Epidermal melanocyte (primary cell): ENCODE results near the gene ADGRB3.
"Not testable (repeated sequence)": the region's sequence is repeated elsewhere in the genome, so short reads cannot be mapped to it uniquely, and the experiment has no call there.

Experiments used
- DNase-seq: peaks from one replicate; pipeline ENCODE4 v3.0.0; 2011; ENCODE audit warnings: low spot score; ENCODE audit not compliant: insufficient read length

ADGRB3 gene

GRCh38 chr6:68779366-68779765 lies 144.3 kb downstream of the ADGRB3 start:
- no peak for DNase-seq

GRCh38 chr6:68790128-68790527 lies 155.0 kb downstream of the ADGRB3 start:
- DNase-seq = not testable (repeated sequence)

- not testable (repeated sequence) for DNase-seq
These were observed 179.9 kb downstream of the ADGRB3 start for GRCh38 chr6:68814976-68815375.

- DNase-seq = no peak
These were observed 191.4 kb downstream of the ADGRB3 start for GRCh38 chr6:68826501-68826900.

- no peak for DNase-seq
These were observed 199.5 kb downstream of the ADGRB3 start for GRCh38 chr6:68834551-68834950.

- no peak for DNase-seq
These were observed 203.5 kb downstream of the ADGRB3 start for GRCh38 chr6:68838571-68838970.

GRCh38 chr6:68852791-68853190 lies 217.7 kb downstream of the ADGRB3 start:
- DNase-seq = no peak

- no peak for DNase-seq
These were observed 224.2 kb downstream of the ADGRB3 start for GRCh38 chr6:68859233-68859632.

GRCh38 chr6:68868646-68869045 lies 233.6 kb downstream of the ADGRB3 start:
- DNase-seq = no peak

- no peak for DNase-seq
These were observed 238.2 kb downstream of the ADGRB3 start for GRCh38 chr6:68873236-68873635.

GRCh38 chr6:68874747-68875146 lies 239.7 kb downstream of the ADGRB3 start:
- DNase-seq = no peak

- no peak for DNase-seq
These were observed 240.3 kb downstream of the ADGRB3 start for GRCh38 chr6:68875403-68875802.

GRCh38 chr6:68876792-68877493 lies 241.9 kb downstream of the ADGRB3 start:
- no peak for DNase-seq

- no peak for DNase-seq
These were observed 245.2 kb downstream of the ADGRB3 start for GRCh38 chr6:68880050-68880813.

- DNase-seq = not testable (repeated sequence)
These were observed 248.2 kb downstream of the ADGRB3 start for GRCh38 chr6:68883325-68883724.

- no peak for DNase-seq
These were observed 256.3 kb downstream of the ADGRB3 start for GRCh38 chr6:68891419-68891818.

GRCh38 chr6:68892452-68892851 lies 257.4 kb downstream of the ADGRB3 start:
- no peak for DNase-seq

- DNase-seq = no peak
These were observed 260.8 kb downstream of the ADGRB3 start for GRCh38 chr6:68895929-68896328.

GRCh38 chr6:68901044-68901443 lies 266.0 kb downstream of the ADGRB3 start:
- no peak for DNase-seq

- no peak for DNase-seq
These were observed 276.3 kb downstream of the ADGRB3 start for GRCh38 chr6:68911334-68911733.

GRCh38 chr6:68911811-68912210 lies 276.7 kb downstream of the ADGRB3 start:
- DNase-seq = peak; percentile 25

- not testable (repeated sequence) for DNase-seq
These were observed 277.7 kb downstream of the ADGRB3 start for GRCh38 chr6:68912805-68913204.

GRCh38 chr6:68915586-68915985 lies 280.5 kb downstream of the ADGRB3 start:
- DNase-seq = no peak
